ENCODE data around the gene PNPLA8.
"Not testable (repeated sequence)": the region's sequence is repeated elsewhere in the genome, so short reads cannot be mapped to it uniquely, and the experiment has no call there.

DNA sequence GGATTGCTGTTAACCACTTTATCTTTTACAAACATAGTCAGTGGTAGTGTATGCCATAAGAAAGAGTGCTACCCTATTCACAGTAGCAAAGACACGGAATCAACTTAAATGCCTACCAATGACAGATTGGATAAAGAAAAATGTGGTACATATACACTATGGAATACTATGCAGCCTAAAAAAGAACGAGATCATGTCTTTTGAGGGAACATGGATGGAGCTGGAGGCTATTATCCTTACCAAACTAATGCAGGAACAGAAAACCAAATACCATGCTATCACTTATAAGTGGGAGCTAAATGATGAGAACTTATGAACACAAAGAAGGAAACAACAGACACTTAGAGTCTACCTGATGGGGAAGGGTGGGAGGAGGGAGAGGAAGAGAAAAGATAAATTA lies 59.6 kb downstream of the PNPLA8 start:
- TF ChIP-seq, protein P1, sequence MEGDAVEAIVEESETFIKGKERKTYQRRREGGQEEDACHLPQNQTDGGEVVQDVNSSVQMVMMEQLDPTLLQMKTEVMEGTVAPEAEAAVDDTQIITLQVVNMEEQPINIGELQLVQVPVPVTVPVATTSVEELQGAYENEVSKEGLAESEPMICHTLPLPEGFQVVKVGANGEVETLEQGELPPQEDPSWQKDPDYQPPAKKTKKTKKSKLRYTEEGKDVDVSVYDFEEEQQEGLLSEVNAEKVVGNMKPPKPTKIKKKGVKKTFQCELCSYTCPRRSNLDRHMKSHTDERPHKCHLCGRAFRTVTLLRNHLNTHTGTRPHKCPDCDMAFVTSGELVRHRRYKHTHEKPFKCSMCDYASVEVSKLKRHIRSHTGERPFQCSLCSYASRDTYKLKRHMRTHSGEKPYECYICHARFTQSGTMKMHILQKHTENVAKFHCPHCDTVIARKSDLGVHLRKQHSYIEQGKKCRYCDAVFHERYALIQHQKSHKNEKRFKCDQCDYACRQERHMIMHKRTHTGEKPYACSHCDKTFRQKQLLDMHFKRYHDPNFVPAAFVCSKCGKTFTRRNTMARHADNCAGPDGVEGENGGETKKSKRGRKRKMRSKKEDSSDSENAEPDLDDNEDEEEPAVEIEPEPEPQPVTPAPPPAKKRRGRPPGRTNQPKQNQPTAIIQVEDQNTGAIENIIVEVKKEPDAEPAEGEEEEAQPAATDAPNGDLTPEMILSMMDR (conservative IDR thresholded peaks at IDR 0.05; ENCODE audit: low read length), result not testable (repeated sequence)
- not testable (repeated sequence) for TF ChIP-seq EZH2phosphoT487 (IDR thresholded peaks at IDR 0.05; ENCODE audit: borderline replicate concordance)

All from Loucy (cell line).